ENCODE data around the gene CDC42BPB. TPM values are rescaled to one million over a fixed set of nuclear protein-coding genes. Genes with fewer than 3 reads are reported as not detected.

Gene CDC42BPB
- total RNA-seq, 2 experiments from 2014 or later, result 6.6 to 7.6 TPM

GRCh38 chr14:103070263-103070885 is 13.0 kb upstream of the CDC42BPB start:
- Mint-ChIP-seq H3K9me3 (no peaks in the 10 kb centered on the region), H3K27me3 (peaks cover 16% of the 10 kb centered on the region), H3K36me3 (ENCODE audit: low read depth) (no peaks in the 10 kb centered on the region), H3K4me3 (no peak overlapping the region), H3K27ac (no peak overlapping the region), H3K4me1 (ENCODE audit: low read depth) (no peaks in the 10 kb centered on the region)
- intact Hi-C loops (cut with DNase I, micrococcal nuclease), result no loop called here
- Histone ChIP-seq H3K27me3 (ENCODE audit: control insufficient read depth in 1 of 2, insufficient read depth in 2 of 2, low read length in 2 of 2) (peaks cover 0 to 2% of the 10 kb centered on the region in 2 experiments), H3K4me3 (ENCODE audit: low read length) (no peak overlapping the region), H3K27ac (ENCODE audit: low read depth in 1 of 2, low read length in 2 of 2) (no peak overlapping the region), H3K36me3 (ENCODE audit: insufficient read depth, low read length) (no peaks in the 10 kb centered on the region), H3K4me1 (ENCODE audit: insufficient read depth, low read length) (peaks cover 6% of the 10 kb centered on the region), H3K9me3 (ENCODE audit: control insufficient read depth in 1 of 2, insufficient read depth in 1 of 2, low read length in 2 of 2) (peaks cover 0 to 5% of the 10 kb centered on the region in 2 experiments)
- ATAC-seq (ENCODE audit: poor library complexity) (no peak), DNase-seq (no peak)
- no peak for TF ChIP-seq CTCF (IDR thresholded peaks at IDR 0.05)
- CTCF ChIA-PET, result no interaction called here
- POLR2A ChIA-PET, result no interaction called here

GRCh38 chr14:103068351-103069073 is 11.2 kb upstream of the CDC42BPB start:
- intact Hi-C loops (cut with DNase I, micrococcal nuclease), result no loop called here
- POLR2A ChIA-PET, result no interaction called here

GRCh38 chr14:103067231-103067954 is 10.0 kb upstream of the CDC42BPB start:
- intact Hi-C loops (cut with DNase I, micrococcal nuclease), result no loop called here
- Histone ChIP-seq H3K4me1 (ENCODE audit: insufficient read depth, low read length) (no peaks in the 10 kb centered on the region), H3K4me3 (ENCODE audit: low read length) (no peak overlapping the region), H3K27ac (ENCODE audit: low read depth in 1 of 2, low read length in 2 of 2) (no peak overlapping the region), H3K36me3 (ENCODE audit: insufficient read depth, low read length) (no peaks in the 10 kb centered on the region), H3K9me3 (ENCODE audit: control insufficient read depth in 1 of 2, insufficient read depth in 1 of 2, low read length in 2 of 2) (no peaks in the 10 kb centered on the region), H3K27me3 (ENCODE audit: control insufficient read depth in 1 of 2, insufficient read depth in 2 of 2, low read length in 2 of 2) (peaks cover 2 to 4% of the 10 kb centered on the region in 2 experiments)
- Mint-ChIP-seq H3K27ac (no peak overlapping the region), H3K4me1 (ENCODE audit: low read depth) (no peaks in the 10 kb centered on the region), H3K9me3 (no peaks in the 10 kb centered on the region), H3K4me3 (no peak overlapping the region), H3K27me3 (peaks cover 10% of the 10 kb centered on the region), H3K36me3 (ENCODE audit: low read depth) (no peaks in the 10 kb centered on the region)
- CTCF ChIA-PET, result no interaction called here
- DNase-seq (no peak), ATAC-seq (ENCODE audit: poor library complexity) (no peak)
- POLR2A ChIA-PET, result no interaction called here
- no peak for TF ChIP-seq CTCF (IDR thresholded peaks at IDR 0.05)

More at GRCh38 chr14:103068351-103069073, 11.2 kb upstream of the CDC42BPB start:
- H3K4me1 Mint-ChIP-seq (ENCODE audit: low read depth), result no peaks in the 10 kb centered on the region
- no peak for TF ChIP-seq CTCF (IDR thresholded peaks at IDR 0.05)
- H3K9me3 ChIP-seq (ENCODE audit: control insufficient read depth in 1 of 2, insufficient read depth in 1 of 2, low read length in 2 of 2), result no peaks in the 10 kb centered on the region
- peaks cover 10% of the 10 kb centered on the region for H3K27me3 Mint-ChIP-seq
- no peak overlapping the region for H3K27ac Mint-ChIP-seq
- no peaks in the 10 kb centered on the region for H3K36me3 Mint-ChIP-seq (ENCODE audit: low read depth)
- no peaks in the 10 kb centered on the region for H3K36me3 ChIP-seq (ENCODE audit: insufficient read depth, low read length)
- H3K27ac ChIP-seq (ENCODE audit: low read depth in 1 of 2, low read length in 2 of 2), result no peak overlapping the region
- no peak overlapping the region for H3K4me3 Mint-ChIP-seq
- CTCF ChIA-PET, result interaction anchor here (0.8 kb wide), 1 partner anchor 36 kb away, joined by 3 read pairs; no protein-coding TSS in a partner anchor
- DNase-seq, result no peak
- no peaks in the 10 kb centered on the region for H3K4me1 ChIP-seq (ENCODE audit: insufficient read depth, low read length)
- no peak for ATAC-seq (ENCODE audit: poor library complexity)
- H3K27me3 ChIP-seq (ENCODE audit: control insufficient read depth in 1 of 2, insufficient read depth in 2 of 2, low read length in 2 of 2), result peaks cover 0 to 2% of the 10 kb centered on the region in 2 experiments
- no peak overlapping the region for H3K4me3 ChIP-seq (ENCODE audit: low read length)
- no peaks in the 10 kb centered on the region for H3K9me3 Mint-ChIP-seq
